GM12878 (cell line): ENCODE results near the gene OSBPL10. TPM values are rescaled to one million over a fixed set of nuclear protein-coding genes. Genes with fewer than 3 reads are reported as not detected.

ENCODE experiments used
- ATAC-seq: fragments of 200-7000 bp; cut with Tn5 transposase; 3 replicates; pipeline ENCODE4 v1.9.1; 2020; ENCODE audit warnings: mild to moderate bottlenecking, moderate library complexity
- BruUV-seq: library from RNA; stranded (reverse); fragments of 400-500 nt; replicated peaks from 2 replicates; lab custom pipeline; 2021; lab: Mats Ljungman, UMichigan
- CTCF ChIA-PET: fragments of 300-600 bp; sonication (Branson Sonifier 250); formaldehyde crosslinking; extraction: SDS; loops from one replicate; lab custom pipeline; 2021; ENCODE audit warnings: inconsistent platforms; lab: Yijun Ruan, JAX
- POLR2A ChIA-PET: fragments of 350-600 bp; formaldehyde crosslinking; extraction: SDS; loops from one replicate; lab custom pipeline; 2021; ENCODE audit warnings: inconsistent platforms; lab: Charles Lee
- RAD21 ChIA-PET: fragments of 300-600 bp; sonication (Branson Sonifier 250); formaldehyde crosslinking; loops from one replicate; lab custom pipeline; 2023; ENCODE audit warnings: antibody characterized with exemption; ENCODE audit not compliant: unreplicated experiment; lab: Charles Lee
- SMC1A ChIA-PET: fragments of 300-600 bp; sonication (Branson Sonifier 250); formaldehyde crosslinking; loops from one replicate; lab custom pipeline; 2023; ENCODE audit not compliant: unreplicated experiment, uncharacterized antibody; lab: Charles Lee
- DNase-seq: peaks from one replicate; pipeline ENCODE4 v3.0.0-alpha.2; 2011; ENCODE audit warnings: low read depth, low spot score
- FAIRE-seq: peaks from 3 replicates; lab custom pipeline; 2011; peaks lifted over from hg19 to GRCh38; lab: Jason Lieb, UNC
- H2AFZ ChIP-seq: 2 replicates; pipeline ENCODE4 v1.6.0; 2011; ENCODE audit warnings: low read depth, low read length, control low read depth; ENCODE audit not compliant: control insufficient read depth
- H3K27ac ChIP-seq: 2 replicates; pipeline ENCODE4 v1.5.1; 2011; ENCODE audit warnings: control low read depth; ENCODE audit not compliant: control insufficient read depth, insufficient read depth
- H3K27me3 ChIP-seq, 2 experiments: replicated peaks in 1 of 2; 2 replicates each; pipeline versions ENCODE4 v1.6.0 to v1.6.1; 2011; ENCODE audit warnings: low read length in 1 of 2; ENCODE audit not compliant: control insufficient read depth in 2 of 2, insufficient read depth in 2 of 2
- H3K36me3 ChIP-seq, 2 experiments: 2 replicates each; pipeline ENCODE4 v1.5.1; 2011; ENCODE audit warnings: low read length in 1 of 2; ENCODE audit not compliant: control insufficient read depth in 2 of 2, insufficient read depth in 2 of 2
- H3K4me1 ChIP-seq: 2 replicates; pipeline ENCODE4 v1.6.1; 2011; ENCODE audit warnings: mild to moderate bottlenecking, low read length, moderate library complexity, mixed read lengths; ENCODE audit not compliant: control insufficient read depth, insufficient read depth
- H3K4me2 ChIP-seq: 2 replicates; pipeline ENCODE4 v1.6.0; 2011; ENCODE audit warnings: control low read depth; ENCODE audit not compliant: control insufficient read depth, insufficient read depth
- H3K4me3 ChIP-seq: fragments of 200-600 bp; sonication (generic); 2 replicates; pipeline ENCODE4 v1.5.1; 2016
- H3K79me2 ChIP-seq: 2 replicates; pipeline ENCODE4 v1.6.0; 2011; ENCODE audit warnings: low read length; ENCODE audit not compliant: control insufficient read depth, insufficient read depth
- H3K9ac ChIP-seq: 2 replicates; pipeline ENCODE4 v1.8.0; 2011; ENCODE audit warnings: low read length, control low read depth, mixed read lengths; ENCODE audit not compliant: control insufficient read depth, insufficient read depth
- H3K9me3 ChIP-seq: replicated peaks from 3 replicates; pipeline ENCODE4 v1.5.1; 2011; ENCODE audit warnings: mild to moderate bottlenecking, low read length; ENCODE audit not compliant: control insufficient read depth, insufficient read depth
- H4K20me1 ChIP-seq: 2 replicates; pipeline ENCODE4 v1.6.0; 2011; ENCODE audit not compliant: control insufficient read depth, insufficient read depth
- BHLHE40 ChIP-seq, 2 experiments: fragments of 450-650 bp in 1 of 2; IDR thresholded peaks; 2 replicates each; pipeline ENCODE4 v1.6.1; 2011 to 2017; ENCODE audit warnings: low read depth in 2 of 2, borderline replicate concordance in 1 of 2, improper control_type of control experiment in 1 of 2, low read length in 1 of 2, mild to moderate bottlenecking in 1 of 2
- CHD1 ChIP-seq: IDR thresholded peaks from 2 replicates; pipeline ENCODE4 v1.6.1; 2012; ENCODE audit warnings: low read depth, low read length, improper control_type of control experiment
- CHD4 ChIP-seq: fragments of 200-600 bp; sonication (generic); IDR thresholded peaks from 2 replicates; pipeline ENCODE4 v1.6.1; 2016; ENCODE audit warnings: mild to moderate bottlenecking
- IKZF1 ChIP-seq: fragments of 450-650 bp; conservative IDR thresholded peaks from 2 replicates; pipeline ENCODE4 v1.6.1; 2017; ENCODE audit warnings: antibody characterized with exemption, mild to moderate bottlenecking
- KAT2A ChIP-seq: conservative IDR thresholded peaks from 2 replicates; pipeline ENCODE4 v1.6.1; 2011; ENCODE audit warnings: low read depth, low read length; ENCODE audit not compliant: control insufficient read depth
- PAX8 ChIP-seq: fragments of 450-650 bp; IDR thresholded peaks from 2 replicates; pipeline ENCODE4 v1.6.1; 2017; ENCODE audit warnings: mild to moderate bottlenecking, moderate library complexity
- SMAD5 ChIP-seq: IDR thresholded peaks from 2 replicates; pipeline ENCODE4 v1.6.1; 2016; ENCODE audit warnings: antibody characterized with exemption, low read depth
- SPI1 ChIP-seq: IDR thresholded peaks from 2 replicates; pipeline ENCODE4 v1.6.1; 2011; ENCODE audit warnings: low read depth, mild to moderate bottlenecking, low read length, moderate library complexity, borderline replicate concordance; ENCODE audit not compliant: insufficient read depth
- TCF7 ChIP-seq: IDR thresholded peaks from 2 replicates; pipeline ENCODE4 v1.6.1; 2014; ENCODE audit warnings: antibody characterized with exemption, borderline replicate concordance
- ZNF207 ChIP-seq: fragments of 450-650 bp; IDR thresholded peaks from 2 replicates; pipeline ENCODE4 v1.6.1; 2014; ENCODE audit warnings: antibody characterized with exemption, mild to moderate bottlenecking, borderline replicate concordance
- WGBS: methylation state at CpG from one replicate; pipeline ENCODE4 v1.1.6; 2016; ENCODE audit warnings: low lambda C conversion rate; ENCODE audit not compliant: insufficient replicate concordance, insufficient coverage; ENCODE audit errors: missing lambda C conversion rate; 5-methylcytosine and 5-hydroxymethylcytosine counted together
- in situ Hi-C: fragments of 300-500 bp; cut with MboI; formaldehyde crosslinking; loops from 9 replicates; pipeline ENCODE4 v1.14.3; 2018; ENCODE audit warnings: mixed read lengths
- intact Hi-C: fragments of 100-400 bp; cut with micrococcal nuclease; formaldehyde crosslinking; loops from one replicate; pipeline ENCODE4 v1.14.2; 2022; ENCODE audit not compliant: unreplicated experiment
- polyA plus RNA-seq, 11 experiments: library from polyadenylated mRNA; depleted of rRNA in 4 of 11; unstranded in 6 of 11; stranded (reverse) in 5 of 11; fragments of >200 nt; fragmentation: Nextera tagmentation in 4 of 11; fragmentation: Illumina TruSeq in 1 of 11; extraction: Ambion mirVana in 4 of 11; extraction: Trizol in 1 of 11; gene quantifications; 1 replicate in 1 of 11; 2 replicates in 10 of 11; pipeline versions ENCODE4 v1.2.1 to v1.2.3, GENCODE V29; 2011 to 2016; ENCODE audit warnings: inconsistent platforms in 2 of 11, missing spikeins in 2 of 11, low read depth in 1 of 11
- total RNA-seq, 4 experiments: library from RNA; depleted of rRNA in 3 of 4; stranded (reverse); fragments of >200 nt in 3 of 4; fragmentation: Illumina TruSeq in 1 of 4; extraction: Trizol in 1 of 4; gene quantifications; 2 replicates each; pipeline versions ENCODE4 v1.2.1 to v1.2.3, GENCODE V29; 2013 to 2021
- TF ChIP-seq, protein P1 (sequence below): fragments of 450-650 bp; IDR thresholded peaks from 2 replicates; pipeline ENCODE4 v1.6.1; 2014; ENCODE audit warnings: mild to moderate bottlenecking
- TF ChIP-seq, protein P2 (sequence below): IDR thresholded peaks from 2 replicates; pipeline ENCODE4 v1.6.1; 2012; ENCODE audit warnings: low read length, inconsistent platforms

OSBPL10 gene
- total and polyA plus RNA-seq, 10 of the 15 experiments (the other 5 are each of a cell fraction or from before 2014, with no cell fraction given): 0.03 to 0.25 (median 0.09) TPM; not detected in 5

DNA sequence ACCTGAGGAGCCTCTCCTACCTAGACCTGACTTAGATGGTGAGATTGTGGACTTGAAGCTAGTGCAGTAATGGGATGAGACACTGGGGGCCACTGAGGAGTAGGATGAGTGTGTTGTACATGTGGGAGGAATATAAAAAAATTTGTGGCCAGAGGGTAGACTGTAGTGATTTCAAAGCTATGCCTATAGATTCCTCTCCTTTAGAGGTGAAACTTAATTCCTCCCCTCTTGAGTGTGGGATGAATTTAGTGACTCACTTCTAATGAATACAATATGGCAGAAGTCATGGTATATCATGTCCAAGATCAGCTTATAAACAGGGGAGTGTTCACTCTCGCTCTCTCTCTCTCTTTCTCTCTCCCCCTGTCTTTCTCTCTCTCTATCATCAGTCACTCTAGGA lies 7.2 kb upstream of the OSBPL10 start:
- RAD21 ChIA-PET: no interaction called here

More for the DNA sequence above, 7.2 kb upstream of the OSBPL10 start:
- DNase-seq (no peak), FAIRE-seq (no peak), ATAC-seq (no peak)
- Histone ChIP-seq H3K9me3 (no peaks in the 10 kb centered on the region; the same call in 1 of the 3 replicates), H2AFZ (no peak overlapping the region), H3K79me2 (no peaks in the 10 kb centered on the region), H3K27me3 (no peaks in the 10 kb centered on the region), H3K4me3 (no peak overlapping the region), H3K36me3 (no peaks in the 10 kb centered on the region), H3K27ac (no peak overlapping the region), H3K9ac (no peak overlapping the region), H3K4me1 (no peaks in the 10 kb centered on the region), H3K4me2 (no peak overlapping the region), H4K20me1 (no peaks in the 10 kb centered on the region)
- WGBS: 64% methylated on average over 1 of the region's 1 CpG
- in situ Hi-C loops (no loop called here), intact Hi-C loops (no loop called here)
- BruUV-seq: no TSS peak
- CTCF ChIA-PET: no interaction called here
- SMC1A ChIA-PET: no interaction called here
- TF ChIP-seq SMAD5: no peak
- no peak for TF ChIP-seq ZNF207
- no peak for TF ChIP-seq TCF7
- no peak for TF ChIP-seq CHD4
- no peak for TF ChIP-seq IKZF1
- no peak for TF ChIP-seq KAT2A
- TF ChIP-seq CHD1: no peak
- TF ChIP-seq PAX8: no peak
- TF ChIP-seq, protein P1, sequence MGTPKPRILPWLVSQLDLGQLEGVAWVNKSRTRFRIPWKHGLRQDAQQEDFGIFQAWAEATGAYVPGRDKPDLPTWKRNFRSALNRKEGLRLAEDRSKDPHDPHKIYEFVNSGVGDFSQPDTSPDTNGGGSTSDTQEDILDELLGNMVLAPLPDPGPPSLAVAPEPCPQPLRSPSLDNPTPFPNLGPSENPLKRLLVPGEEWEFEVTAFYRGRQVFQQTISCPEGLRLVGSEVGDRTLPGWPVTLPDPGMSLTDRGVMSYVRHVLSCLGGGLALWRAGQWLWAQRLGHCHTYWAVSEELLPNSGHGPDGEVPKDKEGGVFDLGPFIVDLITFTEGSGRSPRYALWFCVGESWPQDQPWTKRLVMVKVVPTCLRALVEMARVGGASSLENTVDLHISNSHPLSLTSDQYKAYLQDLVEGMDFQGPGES: no peak
- no peak for TF ChIP-seq BHLHE40 (IDR thresholded peaks at IDR 0.05; ENCODE audit: borderline replicate concordance in 1 of 2, low read depth in 2 of 2, low read length in 1 of 2)
- TF ChIP-seq SPI1: no peak
- TF ChIP-seq, protein P2, sequence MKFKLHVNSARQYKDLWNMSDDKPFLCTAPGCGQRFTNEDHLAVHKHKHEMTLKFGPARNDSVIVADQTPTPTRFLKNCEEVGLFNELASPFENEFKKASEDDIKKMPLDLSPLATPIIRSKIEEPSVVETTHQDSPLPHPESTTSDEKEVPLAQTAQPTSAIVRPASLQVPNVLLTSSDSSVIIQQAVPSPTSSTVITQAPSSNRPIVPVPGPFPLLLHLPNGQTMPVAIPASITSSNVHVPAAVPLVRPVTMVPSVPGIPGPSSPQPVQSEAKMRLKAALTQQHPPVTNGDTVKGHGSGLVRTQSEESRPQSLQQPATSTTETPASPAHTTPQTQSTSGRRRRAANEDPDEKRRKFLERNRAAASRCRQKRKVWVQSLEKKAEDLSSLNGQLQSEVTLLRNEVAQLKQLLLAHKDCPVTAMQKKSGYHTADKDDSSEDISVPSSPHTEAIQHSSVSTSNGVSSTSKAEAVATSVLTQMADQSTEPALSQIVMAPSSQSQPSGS: no peak
- POLR2A ChIA-PET: no interaction called here
